PC-9 (cell line): Measurements from ENCODE around the gene TTF2. TPM values are rescaled to one million over a fixed set of nuclear protein-coding genes. Genes with fewer than 3 reads are reported as not detected.
A peak's percentile ranks its signal among the peaks of the same experiment; 100 is the strongest.

ENCODE experiments used
- BruUV-seq: library from RNA; stranded (reverse); fragments of 400-500 nt; replicated peaks from 2 replicates; lab custom pipeline; 2021; lab: Mats Ljungman, UMichigan
- CTCF ChIA-PET: fragments of 300-600 bp; sonication (Branson Sonifier 250); formaldehyde crosslinking; loops from one replicate; lab custom pipeline; 2022; ENCODE audit warnings: antibody characterized with exemption; lab: Charles Lee
- POLR2A ChIA-PET: fragments of 300-600 bp; sonication (Branson Sonifier 250); formaldehyde crosslinking; loops from one replicate; lab custom pipeline; 2022; ENCODE audit warnings: antibody characterized with exemption; ENCODE audit not compliant: unreplicated experiment; lab: Charles Lee
- DNase-seq, 2 experiments: peaks; one replicate each; pipeline versions ENCODE4 v3.0.0 to v3.0.0-alpha.2; 2015 to 2022; ENCODE audit warnings: mixed read lengths in 1 of 2
- H2AFZ ChIP-seq: fragments of 200-600 bp; sonication (generic); 2 replicates; pipeline ENCODE4 v1.8.1; 2017; ENCODE audit warnings: antibody characterized with exemption
- H3F3A ChIP-seq: fragments of 200-600 bp; sonication (generic); 2 replicates; pipeline ENCODE4 v1.8.1; 2017; ENCODE audit warnings: antibody characterized with exemption, mild to moderate bottlenecking, low read depth; ENCODE audit not compliant: insufficient read depth
- H3K27ac ChIP-seq: fragments of 200-600 bp; sonication (generic); 2 replicates; pipeline ENCODE4 v1.6.1; 2016; ENCODE audit warnings: mixed run types
- H3K27me3 ChIP-seq: fragments of 200-600 bp; sonication (generic); 2 replicates; pipeline ENCODE4 v1.6.1; 2016; ENCODE audit warnings: low read depth, mixed run types; ENCODE audit not compliant: insufficient read depth
- H3K36me3 ChIP-seq: fragments of 200-600 bp; sonication (generic); 2 replicates; pipeline ENCODE4 v1.6.1; 2016; ENCODE audit warnings: low read depth, mixed run types
- H3K4me1 ChIP-seq: fragments of 200-600 bp; sonication (generic); replicated peaks from 2 replicates; pipeline ENCODE4 v1.6.1; 2016; ENCODE audit warnings: mixed run types; ENCODE audit not compliant: insufficient read depth
- H3K4me2 ChIP-seq: fragments of 200-600 bp; sonication (generic); 2 replicates; pipeline ENCODE4 v1.6.1; 2017; ENCODE audit warnings: mixed run types
- H3K4me3 ChIP-seq: fragments of 200-600 bp; sonication (generic); 2 replicates; pipeline ENCODE4 v1.6.1; 2016; ENCODE audit warnings: mixed run types
- H3K79me2 ChIP-seq: fragments of 200-600 bp; sonication (generic); 2 replicates; pipeline ENCODE4 v1.6.1; 2017; ENCODE audit warnings: low read depth, mixed run types
- H3K9me2 ChIP-seq: fragments of 200-600 bp; sonication (generic); 2 replicates; pipeline ENCODE4 v1.8.1; 2017; ENCODE audit warnings: mild to moderate bottlenecking; ENCODE audit not compliant: insufficient read depth
- H3K9me3 ChIP-seq: fragments of 200-600 bp; sonication (generic); 2 replicates; pipeline ENCODE4 v1.8.1; 2016; ENCODE audit warnings: low read depth; ENCODE audit not compliant: insufficient read depth
- H4K20me1 ChIP-seq: fragments of 200-600 bp; sonication (generic); 2 replicates; pipeline ENCODE4 v1.8.1; 2017; ENCODE audit not compliant: insufficient read depth
- CTCF ChIP-seq: fragments of 200-600 bp; sonication (generic); conservative IDR thresholded peaks from 2 replicates; pipeline ENCODE4 v1.6.1; 2017; ENCODE audit warnings: mixed run types, antibody characterized with exemption, mild to moderate bottlenecking, moderate library complexity
- EZH2 ChIP-seq: fragments of 200-600 bp; sonication (generic); IDR thresholded peaks from 2 replicates; pipeline ENCODE4 v1.8.0; 2017; ENCODE audit warnings: antibody characterized with exemption, low read depth
- intact Hi-C: fragments of 100-400 bp; cut with micrococcal nuclease; formaldehyde crosslinking; loops from one replicate; pipeline ENCODE4 v1.10.0; 2022; ENCODE audit not compliant: unreplicated experiment
- total RNA-seq: library from RNA; stranded (reverse); gene quantifications from 2 replicates; pipeline ENCODE4 v1.2.3, GENCODE V29; 2021

TTF2 gene
- total RNA-seq, 1 experiment from 2014 or later = 62.2 TPM

GRCh38 chr1:117135329-117135728, 75.2 kb downstream of the TTF2 start:
- no peaks in the 10 kb centered on the region for H3K9me2 ChIP-seq
- CTCF ChIA-PET = no interaction called here
- intact Hi-C loops = no loop called here
- no peak overlapping the region for H3K4me2 ChIP-seq
- H3K27me3 ChIP-seq = no peaks in the 10 kb centered on the region
- H3K27ac ChIP-seq = no peak overlapping the region
- BruUV-seq = no TSS peak
- no peaks in the 10 kb centered on the region for H3K36me3 ChIP-seq
- no peak overlapping the region for H2AFZ ChIP-seq
- H3F3A ChIP-seq = no peaks in the 10 kb centered on the region
- no peaks in the 10 kb centered on the region for H3K79me2 ChIP-seq
- TF ChIP-seq CTCF = no peak
- TF ChIP-seq EZH2 = no peak
- peak in 1 of 2 experiments; percentile 6 for DNase-seq
- no peaks in the 10 kb centered on the region for H3K4me1 ChIP-seq
- POLR2A ChIA-PET = no interaction called here
- no peaks in the 10 kb centered on the region for H3K9me3 ChIP-seq
- H4K20me1 ChIP-seq = no peaks in the 10 kb centered on the region
- H3K4me3 ChIP-seq = no peak overlapping the region

DNA sequence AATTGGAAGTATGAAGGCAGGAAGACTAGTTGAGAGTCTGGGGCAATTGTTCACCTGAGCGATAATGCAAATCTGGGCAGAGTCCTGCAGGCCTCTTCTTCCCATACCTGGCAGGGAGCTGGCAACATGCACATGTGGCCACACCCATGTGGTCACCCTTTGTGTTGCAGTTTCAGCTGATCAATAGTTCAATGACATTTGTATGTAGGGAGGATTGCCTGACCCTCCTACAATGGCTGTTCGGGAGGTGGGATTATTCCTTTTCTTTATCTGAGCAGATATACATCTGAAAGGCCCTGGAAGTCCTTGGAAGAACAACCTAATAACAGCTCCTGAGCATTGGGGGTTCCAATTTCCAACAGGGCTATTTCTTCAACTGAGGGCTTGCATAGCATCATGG, 76.6 kb downstream of the TTF2 start:
- no peak for DNase-seq
- POLR2A ChIA-PET = no interaction called here
- H3K9me2 ChIP-seq = no peaks in the 10 kb centered on the region
- H3K27me3 ChIP-seq = no peaks in the 10 kb centered on the region
- H3K4me2 ChIP-seq = no peak overlapping the region
- no peaks in the 10 kb centered on the region for H3F3A ChIP-seq
- H2AFZ ChIP-seq = no peak overlapping the region
- H3K36me3 ChIP-seq = no peaks in the 10 kb centered on the region
- H3K79me2 ChIP-seq = no peaks in the 10 kb centered on the region
- CTCF ChIA-PET = no interaction called here
- no peak overlapping the region for H3K27ac ChIP-seq
- intact Hi-C loops = no loop called here
- no peak for TF ChIP-seq CTCF
- H3K4me1 ChIP-seq = no peaks in the 10 kb centered on the region
- no TSS peak for BruUV-seq
- H3K9me3 ChIP-seq = no peaks in the 10 kb centered on the region
- no peak overlapping the region for H3K4me3 ChIP-seq
- no peaks in the 10 kb centered on the region for H4K20me1 ChIP-seq

DNA sequence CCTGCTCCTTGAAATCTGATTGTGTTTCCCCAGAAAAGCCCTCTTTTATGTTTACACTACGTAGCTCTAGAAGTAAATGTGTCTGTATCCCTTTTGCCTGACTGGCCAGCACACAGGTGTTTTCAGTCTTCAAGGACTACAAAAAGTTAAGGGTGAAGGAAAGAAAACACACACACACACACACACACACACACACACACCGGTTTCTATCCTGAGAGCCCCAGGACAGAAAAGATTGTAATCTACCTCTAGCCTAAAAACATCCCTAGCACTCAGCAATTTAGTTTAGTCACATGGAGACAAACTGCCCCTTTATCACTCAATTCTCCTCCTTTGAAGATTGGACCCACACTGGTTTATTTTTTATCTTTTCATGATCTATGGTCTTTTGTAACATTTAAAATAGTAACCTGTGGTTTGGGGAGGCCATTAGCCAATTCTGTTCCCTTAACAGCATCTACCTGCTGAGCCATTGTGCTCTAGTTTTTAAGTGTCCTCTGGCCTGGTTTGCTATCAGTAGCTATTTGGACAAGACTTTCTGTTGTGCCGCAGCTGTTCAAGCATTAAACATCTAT, 77.2 kb downstream of the TTF2 start:
- Histone ChIP-seq H3K79me2 (no peaks in the 10 kb centered on the region), H3K9me2 (no peaks in the 10 kb centered on the region), H3F3A (no peaks in the 10 kb centered on the region), H3K4me1 (no peaks in the 10 kb centered on the region), H3K27me3 (no peaks in the 10 kb centered on the region), H3K36me3 (no peaks in the 10 kb centered on the region), H3K4me2 (no peak overlapping the region), H3K9me3 (no peaks in the 10 kb centered on the region), H3K27ac (no peak overlapping the region), H4K20me1 (no peaks in the 10 kb centered on the region), H3K4me3 (no peak overlapping the region), H2AFZ (no peak overlapping the region)
- CTCF ChIA-PET = no interaction called here
- POLR2A ChIA-PET = interaction anchor here (0.7 kb wide), 1 partner anchor 9 kb away, joined by 5 read pairs; no protein-coding TSS in a partner anchor
- intact Hi-C loops = no loop called here
- no peak for TF ChIP-seq CTCF
- TF ChIP-seq EZH2 = no peak
- DNase-seq = no peak
- BruUV-seq = no TSS peak
